ENCODE results near the gene ISOC2.
"Not testable (repeated sequence)": the region's sequence is repeated elsewhere in the genome, so short reads cannot be mapped to it uniquely, and the experiment has no call there.

ISOC2 gene

GRCh38 chr19:55407800-55408532 lies 53.5 kb downstream of the ISOC2 start:
- TF ChIP-seq FOXP2 (optimal IDR thresholded peaks at IDR 0.05; ENCODE audit: control extremely low read depth, extremely low read length, insufficient read depth): no peak
- TF ChIP-seq POLR2AphosphoS5 (IDR thresholded peaks at IDR 0.05; ENCODE audit: borderline replicate concordance, low read depth, low read length): no peak
- TF ChIP-seq EZH2 (IDR thresholded peaks at IDR 0.05): no peak
- H3K9me3 ChIP-seq (ENCODE audit: low read depth, low read length): no peaks in the 10 kb centered on the region
- peaks cover 34% of the 10 kb centered on the region for H3K36me3 ChIP-seq (ENCODE audit: insufficient read depth, low read length)
- H3K4me3 ChIP-seq: peak overlapping the region; percentile 97
- DNase-seq (ENCODE audit: low read depth, low spot score): peak; percentile 98
- peak overlapping the region; percentile 99 for H3K9ac ChIP-seq (ENCODE audit: insufficient read length)
- peak overlapping the region; percentile 100 for H3K27ac ChIP-seq

- Histone ChIP-seq H3K4me3 (peak within 1 kb of the TSS; percentile 97), H3K27ac (peak within 1 kb of the TSS; percentile 100), H3K9ac (ENCODE audit: insufficient read length) (peak within 1 kb of the TSS; percentile 99), H3K36me3 (ENCODE audit: insufficient read depth, low read length) (peaks cover 39% of the 10 kb centered on the region)
- not testable (repeated sequence) for H3K9me3 ChIP-seq (ENCODE audit: low read depth, low read length); DNase-seq (ENCODE audit: low read depth, low spot score)
- peak; percentile 96 for TF ChIP-seq POLR2AphosphoS5 (IDR thresholded peaks at IDR 0.05; ENCODE audit: borderline replicate concordance, low read depth, low read length)
These were observed 54.0 kb downstream of the ISOC2 start, which contains the start of gene UBE2S for GRCh38 chr19:55407550-55407799. Gene UBE2S (minus strand): TSS chr19:55407788. CDS start chr19:55407589, 199 bp downstream.

- peaks cover 44% of the 10 kb centered on the region for H3K36me3 ChIP-seq (ENCODE audit: insufficient read depth, low read length)
- no peak for DNase-seq (ENCODE audit: low read depth, low spot score)
- H3K9me3 ChIP-seq (ENCODE audit: low read depth, low read length): no peaks in the 10 kb centered on the region
- no peak for TF ChIP-seq FOXP2 (optimal IDR thresholded peaks at IDR 0.05; ENCODE audit: control extremely low read depth, extremely low read length, insufficient read depth)
- TF ChIP-seq EZH2 (IDR thresholded peaks at IDR 0.05): no peak
- no peak for TF ChIP-seq POLR2AphosphoS5 (IDR thresholded peaks at IDR 0.05; ENCODE audit: borderline replicate concordance, low read depth, low read length)
- peak overlapping the region; percentile 100 for H3K27ac ChIP-seq
- peak overlapping the region; percentile 99 for H3K9ac ChIP-seq (ENCODE audit: insufficient read length)
- H3K4me3 ChIP-seq: peak overlapping the region; percentile 97
These were observed 54.5 kb downstream of the ISOC2 start for GRCh38 chr19:55406826-55407549.

- H3K4me3 ChIP-seq: peak overlapping the region; percentile 97
- peak overlapping the region; percentile 99 for H3K9ac ChIP-seq (ENCODE audit: insufficient read length)
- DNase-seq (ENCODE audit: low read depth, low spot score): no peak
- H3K9me3 ChIP-seq (ENCODE audit: low read depth, low read length): no peaks in the 10 kb centered on the region
- no peak for TF ChIP-seq EZH2 (IDR thresholded peaks at IDR 0.05)
- no peak for TF ChIP-seq FOXP2 (optimal IDR thresholded peaks at IDR 0.05; ENCODE audit: control extremely low read depth, extremely low read length, insufficient read depth)
- no peak; the same call in 1 of the 2 replicates for TF ChIP-seq POLR2AphosphoS5 (IDR thresholded peaks at IDR 0.05; ENCODE audit: borderline replicate concordance, low read depth, low read length)
- peaks cover 50% of the 10 kb centered on the region for H3K36me3 ChIP-seq (ENCODE audit: insufficient read depth, low read length)
- H3K27ac ChIP-seq: no peak overlapping the region
These were observed 55.2 kb downstream of the ISOC2 start for GRCh38 chr19:55406091-55406825.

GRCh38 chr19:55405638-55406037 lies 55.8 kb downstream of the ISOC2 start:
- H3K9ac ChIP-seq (ENCODE audit: insufficient read length): peak overlapping the region; percentile 99
- H3K36me3 ChIP-seq (ENCODE audit: insufficient read depth, low read length): peaks cover 54% of the 10 kb centered on the region
- no peak for TF ChIP-seq EZH2 (IDR thresholded peaks at IDR 0.05)
- TF ChIP-seq POLR2AphosphoS5 (IDR thresholded peaks at IDR 0.05; ENCODE audit: borderline replicate concordance, low read depth, low read length): peak; percentile 35; the same call in 1 of the 2 replicates
- H3K27ac ChIP-seq: no peak overlapping the region
- DNase-seq (ENCODE audit: low read depth, low spot score): no peak
- H3K9me3 ChIP-seq (ENCODE audit: low read depth, low read length): no peaks in the 10 kb centered on the region
- H3K4me3 ChIP-seq: peak overlapping the region; percentile 97

Measured in SK-N-MC (cell line).